Activated T-cell treated with anti-CD3 and anti-CD28 coated beads for 24 hours (primary cell): Measurements from ENCODE around the gene DACH2.
"Not testable (repeated sequence)": the region's sequence is repeated elsewhere in the genome, so short reads cannot be mapped to it uniquely, and the experiment has no call there.

ENCODE experiments used
- DNase-seq: peaks from one replicate; pipeline ENCODE4 v3.0.0-alpha.2; 2020; ENCODE audit warnings: low read depth

DACH2 gene

GRCh38 chrX:86148024-86148511 is at the start of gene DACH2:
Gene DACH2 (plus strand): TSS chrX:86148451.
- DNase-seq = peak; percentile 23

GRCh38 chrX:86102341-86102740 is 45.9 kb upstream of the DACH2 start:
- no peak for DNase-seq

- DNase-seq = no peak
Observed at GRCh38 chrX:86103061-86103460, 45.2 kb upstream of the DACH2 start.

- DNase-seq = no peak
Observed at GRCh38 chrX:86104526-86104925, 43.7 kb upstream of the DACH2 start.

- DNase-seq = no peak
Observed at GRCh38 chrX:86121916-86122315, 26.3 kb upstream of the DACH2 start.

GRCh38 chrX:86133761-86134160 is 14.5 kb upstream of the DACH2 start:
- no peak for DNase-seq

- DNase-seq = no peak
Observed at GRCh38 chrX:86137071-86137470, 11.2 kb upstream of the DACH2 start.

- DNase-seq = no peak
Observed at GRCh38 chrX:86141786-86142185, 6.5 kb upstream of the DACH2 start.

GRCh38 chrX:86146102-86146501 is 2.1 kb upstream of the DACH2 start:
- DNase-seq = no peak

- no peak for DNase-seq
Observed at GRCh38 chrX:86148594-86148993, 343 bp downstream of the DACH2 start.

GRCh38 chrX:86149119-86149518 is 868 bp downstream of the DACH2 start:
- DNase-seq = no peak

- DNase-seq = no peak
Observed at GRCh38 chrX:86154553-86154952, 6.3 kb downstream of the DACH2 start.

GRCh38 chrX:86171366-86171765 is 23.1 kb downstream of the DACH2 start:
- no peak for DNase-seq

- no peak for DNase-seq
Observed at GRCh38 chrX:86178906-86179305, 30.7 kb downstream of the DACH2 start.

- not testable (repeated sequence) for DNase-seq
Observed at GRCh38 chrX:86181325-86181724, 33.1 kb downstream of the DACH2 start.

GRCh38 chrX:86192827-86193226 is 44.6 kb downstream of the DACH2 start:
- no peak for DNase-seq

GRCh38 chrX:86194758-86195157 is 46.5 kb downstream of the DACH2 start:
- DNase-seq = no peak

GRCh38 chrX:86195343-86195742 is 47.1 kb downstream of the DACH2 start:
- DNase-seq = no peak

- no peak for DNase-seq
Observed at GRCh38 chrX:86197815-86198214, 49.6 kb downstream of the DACH2 start.

GRCh38 chrX:86210772-86211171 is 62.5 kb downstream of the DACH2 start:
- no peak for DNase-seq

- no peak for DNase-seq
Observed at GRCh38 chrX:86215260-86215659, 67.0 kb downstream of the DACH2 start.

GRCh38 chrX:86237482-86237881 is 89.2 kb downstream of the DACH2 start:
- no peak for DNase-seq

- DNase-seq = no peak
Observed at GRCh38 chrX:86241547-86241946, 93.3 kb downstream of the DACH2 start.

GRCh38 chrX:86263526-86263925 is 115.3 kb downstream of the DACH2 start:
- DNase-seq = no peak

- no peak for DNase-seq
Observed at GRCh38 chrX:86295293-86295692, 147.0 kb downstream of the DACH2 start.
